NCI-H1694 treated with DMSO at 0.1 percent for 48 hours (cell line): Measurements from ENCODE around the gene CSMD2.

Experiments
- DNase-seq: peaks from one replicate; lab custom pipeline; 2025; lab: John Stamatoyannopoulos, UW

CSMD2 gene

GRCh38 chr1:33680281-33680840 lies 484.7 kb downstream of the CSMD2 start:
- no peak for DNase-seq

- no peak for DNase-seq
Observed at GRCh38 chr1:33670567-33670966, 494.5 kb downstream of the CSMD2 start.

- no peak for DNase-seq
Observed at GRCh38 chr1:33668695-33669094, 496.3 kb downstream of the CSMD2 start.

GRCh38 chr1:33667386-33668282 lies 497.4 kb downstream of the CSMD2 start:
- DNase-seq = no peak

GRCh38 chr1:33666616-33667015 lies 498.4 kb downstream of the CSMD2 start:
- no peak for DNase-seq

GRCh38 chr1:33661811-33662454 lies 503.1 kb downstream of the CSMD2 start:
- peak; percentile 22 for DNase-seq

GRCh38 chr1:33660956-33661355 lies 504.1 kb downstream of the CSMD2 start:
- no peak for DNase-seq

GRCh38 chr1:33660244-33660643 lies 504.8 kb downstream of the CSMD2 start:
- DNase-seq = no peak

- no peak for DNase-seq
Observed at GRCh38 chr1:33659641-33660040, 505.4 kb downstream of the CSMD2 start.

- no peak for DNase-seq
Observed at GRCh38 chr1:33657833-33658232, 507.2 kb downstream of the CSMD2 start.

- DNase-seq = no peak
Observed at GRCh38 chr1:33656467-33657005, 508.5 kb downstream of the CSMD2 start.

GRCh38 chr1:33655496-33655895 lies 509.5 kb downstream of the CSMD2 start:
- no peak for DNase-seq

- DNase-seq = peak; percentile 4
Observed at GRCh38 chr1:33654267-33654834, 510.7 kb downstream of the CSMD2 start.

- DNase-seq = no peak
Observed at GRCh38 chr1:33653226-33653625, 511.8 kb downstream of the CSMD2 start.

- no peak for DNase-seq
Observed at GRCh38 chr1:33650708-33651107, 514.3 kb downstream of the CSMD2 start.

- no peak for DNase-seq
Observed at GRCh38 chr1:33649759-33650158, 515.3 kb downstream of the CSMD2 start.

GRCh38 chr1:33643216-33643615 lies 521.8 kb downstream of the CSMD2 start:
- DNase-seq = no peak

- peak; percentile 38 for DNase-seq
Observed at GRCh38 chr1:33641104-33641830, 523.8 kb downstream of the CSMD2 start.

GRCh38 chr1:33640114-33640660 lies 524.8 kb downstream of the CSMD2 start:
- DNase-seq = peak; percentile 74

GRCh38 chr1:33637846-33638440 lies 527.1 kb downstream of the CSMD2 start:
- no peak for DNase-seq

- DNase-seq = no peak
Observed at GRCh38 chr1:33636209-33636608, 528.8 kb downstream of the CSMD2 start.
